Neuronal stem cell (in vitro differentiated cells): ENCODE data around the gene ICAM1. TPM values are rescaled to one million over a fixed set of nuclear protein-coding genes. Genes with fewer than 3 reads are reported as not detected.

Source experiments
- DNase-seq: peaks from one replicate; pipeline ENCODE4 v3.0.0-alpha.2; 2013; ENCODE audit warnings: low spot score
- H2AFZ ChIP-seq: one replicate; pipeline ENCODE4 v1.6.1; 2013; ENCODE audit warnings: mild to moderate bottlenecking, low read length, inconsistent platforms
- H2AK5ac ChIP-seq: 2 replicates; pipeline ENCODE4 v1.6.1; 2013; ENCODE audit warnings: low read depth, mild to moderate bottlenecking, inconsistent platforms, low read length, moderate library complexity, mixed read lengths
- H2BK120ac ChIP-seq: 2 replicates; pipeline ENCODE4 v1.6.1; 2013; ENCODE audit warnings: low read depth, mild to moderate bottlenecking, inconsistent platforms, low read length, moderate library complexity, mixed read lengths
- H2BK12ac ChIP-seq: one replicate; pipeline ENCODE4 v1.6.1; 2013; ENCODE audit warnings: low read length, inconsistent platforms
- H2BK15ac ChIP-seq: 2 replicates; pipeline ENCODE4 v1.6.1; 2013; ENCODE audit warnings: mild to moderate bottlenecking, low read length, inconsistent platforms, mixed read lengths
- H2BK5ac ChIP-seq: one replicate; pipeline ENCODE4 v1.6.1; 2013; ENCODE audit warnings: inconsistent platforms, mild to moderate bottlenecking, low read length, moderate library complexity
- H3K14ac ChIP-seq: one replicate; pipeline ENCODE4 v1.6.1; 2013; ENCODE audit warnings: low read length, inconsistent platforms
- H3K18ac ChIP-seq: 2 replicates; pipeline ENCODE4 v1.6.1; 2013; ENCODE audit warnings: low read length, inconsistent platforms
- H3K23ac ChIP-seq: 2 replicates; pipeline ENCODE4 v1.6.1; 2013; ENCODE audit warnings: low read depth, mild to moderate bottlenecking, mixed read lengths, low read length, inconsistent platforms; ENCODE audit not compliant: poor library complexity
- H3K27ac ChIP-seq: replicated peaks from 3 replicates; pipeline ENCODE4 v1.5.1; 2013; ENCODE audit warnings: low read length, inconsistent platforms
- H3K27me3 ChIP-seq, 3 experiments: 2 replicates each; pipeline ENCODE4 v1.6.1; 2013; ENCODE audit warnings: low read length in 3 of 3, mild to moderate bottlenecking in 2 of 3, inconsistent platforms in 1 of 3, low read depth in 1 of 3, mixed read lengths in 1 of 3, moderate library complexity in 1 of 3; ENCODE audit not compliant: control insufficient read depth in 3 of 3, insufficient read depth in 3 of 3
- H3K36me3 ChIP-seq, 2 donors: replicated peaks in 1 of 2; 2 replicates each; pipeline ENCODE4 v1.6.1; 2013; ENCODE audit warnings: low read length in 2 of 2; ENCODE audit not compliant: control insufficient read depth in 2 of 2, insufficient read depth in 2 of 2
- H3K4ac ChIP-seq: 2 replicates; pipeline ENCODE4 v1.6.1; 2013; ENCODE audit warnings: inconsistent platforms, mild to moderate bottlenecking, low read length, moderate library complexity
- H3K4me1 ChIP-seq, 2 donors: 1 replicate in 1 of 2; 2 replicates in 1 of 2; pipeline ENCODE4 v1.6.1; 2013; ENCODE audit warnings: low read length in 2 of 2, low read depth in 1 of 2; ENCODE audit not compliant: control insufficient read depth in 2 of 2, insufficient read depth in 1 of 2
- H3K4me2 ChIP-seq: one replicate; pipeline ENCODE4 v1.6.1; 2013; ENCODE audit warnings: mild to moderate bottlenecking, low read length, inconsistent platforms; ENCODE audit not compliant: insufficient read depth, poor library complexity, severe bottlenecking
- H3K4me3 ChIP-seq, 2 donors: 2 replicates each; pipeline ENCODE4 v1.5.1; 2013; ENCODE audit warnings: low read length in 2 of 2, mild to moderate bottlenecking in 2 of 2, inconsistent platforms in 1 of 2, moderate library complexity in 1 of 2
- H3K79me1 ChIP-seq: one replicate; pipeline ENCODE4 v1.6.1; 2013; ENCODE audit warnings: low read depth, mild to moderate bottlenecking, inconsistent platforms, low read length, moderate library complexity
- H3K9ac ChIP-seq: one replicate; pipeline ENCODE4 v1.6.1; 2013; ENCODE audit warnings: mild to moderate bottlenecking, low read depth, low read length, inconsistent platforms; ENCODE audit not compliant: poor library complexity
- H3K9me3 ChIP-seq, 2 donors: replicated peaks in 1 of 2; 2 replicates each; pipeline versions ENCODE3 to v1.6.1; 2013; ENCODE audit warnings: low read length in 2 of 2, mild to moderate bottlenecking in 2 of 2, inconsistent platforms in 1 of 2, low read depth in 1 of 2, mixed read lengths in 1 of 2, moderate library complexity in 1 of 2; ENCODE audit not compliant: control insufficient read depth in 2 of 2, insufficient read depth in 1 of 2
- H4K8ac ChIP-seq: one replicate; pipeline ENCODE4 v1.6.1; 2013; ENCODE audit warnings: low read depth, mild to moderate bottlenecking, inconsistent platforms, low read length, moderate library complexity
- H4K91ac ChIP-seq: one replicate; pipeline ENCODE4 v1.6.1; 2013; ENCODE audit warnings: low read length, low read depth, mild to moderate bottlenecking, inconsistent platforms; ENCODE audit not compliant: poor library complexity
- WGBS, 2 donors: extraction: QIAGEN DNeasy Blood & Tissue Kit; methylation state at CpG; one replicate each; pipeline ENCODE4 v1.1.7; 2013; ENCODE audit warnings: missing lambda C conversion rate in 2 of 2, mixed read lengths in 1 of 2; ENCODE audit not compliant: insufficient read length in 2 of 2, insufficient replicate concordance in 1 of 2; ENCODE audit errors: extremely low coverage in 2 of 2; 5-methylcytosine and 5-hydroxymethylcytosine counted together
- polyA plus RNA-seq, 2 experiments: library from polyadenylated mRNA; stranded (reverse); fragments of 200-250 nt; gene quantifications; one replicate each; pipeline ENCODE4 v1.2.3, GENCODE V29; 2013

ICAM1 gene
- polyA plus RNA-seq (2013, experiment 1 of 2), result 0.53 TPM
- polyA plus RNA-seq (2013, experiment 2 of 2), result 0.43 TPM

GRCh38 chr19:10270616-10271394 is at the start of gene ICAM1:
Gene ICAM1 (plus strand): TSS chr19:10271120. CDS start chr19:10271160, 40 bp downstream.
- Histone ChIP-seq H3K9me3 (no peaks in the 10 kb centered on the region), H3K27me3 (peaks cover 0 to 31% (median 20%) of the 10 kb centered on the region in 3 experiments), H3K4me1 (peaks cover 8 to 18% of the 10 kb centered on the region in 2 donors), H2BK15ac (peak within 1 kb of the TSS; percentile 99), H3K18ac (peak within 1 kb of the TSS; percentile 94), H3K14ac (peak within 1 kb of the TSS; percentile 82), H3K36me3 (peaks cover 0 to 10% of the 10 kb centered on the region in 2 donors), H3K9ac (peak within 1 kb of the TSS; percentile 70), H2AK5ac (peak within 1 kb of the TSS; percentile 91), H2BK5ac (peak within 1 kb of the TSS; percentile 44), H3K4me2 (peak within 1 kb of the TSS; percentile 69), H3K4ac (no peak within 1 kb of the TSS), H3K23ac (peak within 1 kb of the TSS; percentile 93), H2BK12ac (peak within 1 kb of the TSS; percentile 86), H3K27ac (no peak within 1 kb of the TSS), H4K91ac (peak within 1 kb of the TSS; percentile 72), H3K79me1 (no peaks in the 10 kb centered on the region), H2AFZ (peak within 1 kb of the TSS; percentile 93), H4K8ac (no peak within 1 kb of the TSS), H3K4me3 (peak within 1 kb of the TSS; percentile 37 to 50), H2BK120ac (no peak within 1 kb of the TSS)
- DNase-seq, result no peak
- no CpG with 5 or more reads among the region's 51 CpGs for WGBS, 2 donors

GRCh38 chr19:10222201-10222890 is 48.6 kb upstream of the ICAM1 start:
- H3K14ac ChIP-seq, result no peak overlapping the region
- H2BK120ac ChIP-seq, result no peak overlapping the region
- no peak overlapping the region for H3K4ac ChIP-seq
- no peak overlapping the region for H4K91ac ChIP-seq
- H3K27ac ChIP-seq, result no peak overlapping the region
- H3K23ac ChIP-seq, result peak overlapping the region; percentile 80
- H3K9ac ChIP-seq, result no peak overlapping the region
- H3K18ac ChIP-seq, result no peak overlapping the region
- H2BK5ac ChIP-seq, result no peak overlapping the region
- H3K9me3 ChIP-seq, result no peaks in the 10 kb centered on the region
- no peak overlapping the region for H2BK15ac ChIP-seq
- H2AK5ac ChIP-seq, result no peak overlapping the region
- no peak overlapping the region for H3K4me3 ChIP-seq
- DNase-seq, result no peak
- H2AFZ ChIP-seq, result no peak overlapping the region
- H3K36me3 ChIP-seq, result peaks cover 15 to 23% of the 10 kb centered on the region in 2 donors
- no peak overlapping the region for H3K4me2 ChIP-seq
- H3K79me1 ChIP-seq, result peaks cover 8% of the 10 kb centered on the region
- no peaks in the 10 kb centered on the region for H3K27me3 ChIP-seq
- H3K4me1 ChIP-seq, result peaks cover 8% of the 10 kb centered on the region in 2 donors
- peak overlapping the region; percentile 17 for H4K8ac ChIP-seq
- WGBS, 2 donors, result no CpG with 5 or more reads among the region's 14 CpGs
- H2BK12ac ChIP-seq, result no peak overlapping the region

GRCh38 chr19:10223488-10224213 is 47.3 kb upstream of the ICAM1 start:
- H3K23ac ChIP-seq, result peak overlapping the region; percentile 17
- H2AK5ac ChIP-seq, result no peak overlapping the region
- no peak overlapping the region for H3K14ac ChIP-seq
- peaks cover 15 to 27% of the 10 kb centered on the region in 2 donors for H3K36me3 ChIP-seq
- no peaks in the 10 kb centered on the region for H3K9me3 ChIP-seq
- H2AFZ ChIP-seq, result no peak overlapping the region
- no peak overlapping the region for H3K27ac ChIP-seq
- no peak overlapping the region for H3K9ac ChIP-seq
- H2BK120ac ChIP-seq, result no peak overlapping the region
- no peak overlapping the region for H4K91ac ChIP-seq
- no peak overlapping the region for H2BK12ac ChIP-seq
- H2BK15ac ChIP-seq, result no peak overlapping the region
- no peak overlapping the region for H3K4me3 ChIP-seq
- no CpG with 5 or more reads among the region's 28 CpGs for WGBS, 2 donors
- H3K79me1 ChIP-seq, result peaks cover 14% of the 10 kb centered on the region
- no peak overlapping the region for H2BK5ac ChIP-seq
- DNase-seq, result no peak
- peaks cover 9% of the 10 kb centered on the region in 2 donors for H3K4me1 ChIP-seq
- H3K27me3 ChIP-seq, result no peaks in the 10 kb centered on the region
- H4K8ac ChIP-seq, result no peak overlapping the region
- H3K4ac ChIP-seq, result peak overlapping the region; percentile 69
- no peak overlapping the region for H3K4me2 ChIP-seq
- no peak overlapping the region for H3K18ac ChIP-seq
